ENCODE results near the gene TLE7.

TLE7 gene

DNA sequence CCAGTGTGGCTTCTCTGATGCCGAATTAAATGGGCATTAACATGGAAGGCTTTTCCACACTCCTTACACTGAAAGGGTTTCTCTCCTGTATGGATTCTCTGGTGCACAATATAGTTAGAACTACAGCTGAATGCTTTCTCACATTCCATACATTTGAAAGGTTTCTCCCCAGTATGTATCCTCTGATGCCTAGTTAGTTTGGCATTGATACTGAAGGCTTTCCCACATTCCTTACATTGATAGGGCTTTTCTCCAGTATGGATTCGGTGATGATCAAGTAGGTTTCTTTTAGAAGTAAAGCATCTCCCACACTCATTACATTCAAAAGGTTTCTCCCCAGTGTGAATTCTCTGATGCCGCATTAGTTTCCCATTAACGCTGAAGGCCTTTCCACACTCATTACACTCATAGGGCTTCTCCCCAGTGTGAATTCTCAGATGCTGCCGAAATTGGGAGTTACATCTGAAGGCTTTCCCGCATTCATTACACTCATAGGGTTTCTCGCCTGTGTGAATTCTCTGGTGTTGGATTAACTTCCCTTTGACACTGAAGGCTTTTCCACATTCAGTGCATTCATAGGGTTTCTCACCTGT is 6.5 kb upstream of the TLE7 start:
- no peak for DNase-seq

DNA sequence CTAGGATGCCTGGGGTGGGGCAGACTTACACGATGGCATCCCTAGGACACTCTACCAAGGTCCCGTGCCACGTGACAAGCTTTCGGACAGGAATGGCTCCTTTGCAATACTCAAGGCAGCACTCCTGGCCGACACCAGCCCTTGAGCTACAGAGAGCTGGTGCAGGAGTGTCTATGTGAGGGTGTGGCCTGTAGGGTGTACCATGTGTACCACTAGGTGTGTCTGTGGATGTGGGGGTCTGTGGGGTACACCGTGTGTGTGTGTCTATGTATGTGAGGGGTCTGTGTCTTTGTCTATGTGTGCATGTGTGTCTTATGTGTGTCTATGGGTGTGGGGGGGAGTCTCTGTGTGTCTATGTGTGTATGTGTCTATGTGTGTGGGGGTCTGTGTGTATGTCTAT is 1.9 kb upstream of the TLE7 start:
- DNase-seq = no peak

DNA sequence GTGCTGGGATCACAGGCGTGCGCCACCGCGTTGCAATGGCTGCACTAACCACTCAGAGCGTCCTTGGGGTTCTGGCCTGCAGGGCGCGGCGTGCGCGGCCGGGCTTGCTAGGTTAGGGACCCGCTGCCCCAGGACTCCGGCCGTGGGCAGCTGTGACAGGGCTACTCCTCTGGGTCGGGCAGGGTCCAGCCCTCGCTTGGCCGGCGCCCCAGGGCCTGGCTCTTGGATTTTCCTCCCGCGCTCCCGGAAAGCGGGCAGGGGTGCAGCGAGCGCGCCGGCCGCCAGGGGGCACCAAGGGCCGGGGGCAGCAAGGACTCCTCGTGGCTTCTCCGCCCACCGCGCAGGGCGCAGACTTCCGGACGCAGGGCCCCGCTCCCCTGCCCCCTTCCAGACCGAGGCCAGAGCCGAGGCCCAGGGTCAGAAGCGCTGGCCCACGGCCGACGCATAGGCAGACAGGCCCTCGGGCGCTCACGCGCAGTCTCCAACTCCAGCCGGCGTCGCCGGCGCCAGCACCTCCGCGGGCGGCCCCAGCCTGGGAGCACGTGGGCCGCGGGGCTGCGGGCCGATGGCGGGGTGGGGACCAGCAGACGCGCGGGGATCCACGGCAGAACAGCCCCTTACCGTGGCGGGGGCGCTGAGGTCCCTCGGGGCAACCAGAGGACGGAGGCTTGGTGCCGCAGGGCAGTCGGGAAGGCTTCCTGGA is 355 bp downstream of the TLE7 start:
- DNase-seq = peak; percentile 36

DNA sequence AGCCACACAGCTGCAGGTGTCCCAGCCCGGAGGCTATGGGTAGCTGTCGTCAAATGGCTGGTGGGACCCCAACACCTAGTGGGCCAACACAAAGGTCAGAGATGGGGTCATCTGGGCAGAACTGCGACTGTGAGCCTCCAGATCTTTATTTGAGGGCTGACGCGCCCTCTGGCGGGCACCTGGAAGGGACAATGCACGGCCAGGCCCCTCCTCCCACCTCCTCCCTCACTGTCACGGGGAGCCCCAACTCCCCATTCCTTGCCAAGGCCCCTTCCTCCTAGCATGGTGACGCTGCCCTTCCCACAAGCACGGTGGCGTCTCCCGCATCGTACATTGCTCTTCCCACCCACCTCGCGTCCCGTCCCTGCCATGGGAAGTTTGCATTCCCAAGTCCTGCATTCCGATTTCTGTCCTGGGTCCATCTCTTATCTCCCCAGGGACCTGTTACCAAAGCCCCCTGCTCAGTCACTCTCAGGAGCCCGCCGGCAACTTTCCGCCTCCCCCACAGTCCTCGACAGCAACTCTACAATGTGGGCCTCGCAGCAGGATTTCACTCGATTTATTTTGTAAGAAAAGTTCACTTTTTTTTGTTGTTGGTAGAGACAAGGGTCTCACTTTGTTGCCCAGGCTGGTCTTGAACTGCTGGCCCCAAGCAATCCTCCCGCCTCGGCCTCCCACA is 1.0 kb downstream of the TLE7 start:
- no peak for DNase-seq

DNA sequence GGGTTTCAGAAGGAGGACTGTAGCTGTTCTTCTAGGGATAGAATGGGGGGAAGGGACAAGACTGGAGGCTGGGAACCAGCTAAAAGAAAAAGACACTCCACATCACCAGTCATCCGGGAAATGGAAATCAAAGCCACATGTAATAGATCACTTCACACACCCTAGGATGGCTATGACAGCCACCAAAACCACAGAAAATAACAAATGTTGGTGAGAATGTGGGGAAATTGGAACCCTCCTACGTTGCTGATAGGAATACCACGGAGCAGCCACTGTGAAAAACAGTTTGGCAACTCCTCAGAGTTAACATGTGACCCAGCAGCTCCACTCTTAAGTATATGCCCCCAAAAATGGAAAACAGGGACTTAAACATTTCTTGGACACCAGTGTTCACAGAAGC is 2.3 kb downstream of the TLE7 start:
- DNase-seq = no peak

DNA sequence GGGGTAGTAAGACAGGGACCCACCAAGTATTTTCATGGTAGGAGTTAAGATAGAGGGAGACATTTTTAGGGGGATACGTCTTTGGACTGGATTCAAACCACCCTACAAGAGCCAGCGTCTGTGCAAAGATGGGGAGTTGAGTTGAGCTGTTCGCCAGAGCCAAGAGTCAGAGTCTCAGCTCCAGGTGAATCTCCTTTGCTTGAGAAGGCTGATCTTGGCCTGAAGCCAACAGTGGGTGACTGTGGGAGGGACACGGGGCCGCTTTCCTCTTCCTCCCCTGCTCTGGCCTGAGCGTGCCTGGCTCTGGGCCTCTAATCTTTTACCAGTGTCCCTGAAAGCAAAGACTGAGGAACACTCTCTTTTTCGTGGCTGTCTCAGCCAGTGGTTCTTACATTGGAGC is 5.4 kb downstream of the TLE7 start:
- no peak for DNase-seq

DNA sequence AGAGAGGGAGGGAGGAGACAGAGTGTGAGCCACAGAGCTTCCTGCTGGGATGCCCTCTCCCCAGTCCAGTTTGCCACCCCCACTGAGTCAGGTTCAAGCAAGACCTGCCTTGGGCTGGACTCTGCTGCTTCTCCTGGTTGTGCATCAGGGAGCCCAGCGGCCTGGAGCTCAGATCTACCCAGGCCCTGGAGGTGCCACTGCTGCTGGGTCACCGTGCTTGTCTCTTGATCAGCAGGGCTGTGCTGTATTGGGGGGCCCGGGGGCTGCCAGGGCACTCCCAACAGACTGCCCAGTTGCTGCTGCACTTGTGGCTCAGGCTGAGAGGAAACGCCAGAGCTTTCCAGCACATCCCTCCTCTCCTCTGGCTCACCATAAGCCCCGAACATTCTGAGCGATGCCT is 8.9 kb downstream of the TLE7 start:
- no peak for DNase-seq

DNA sequence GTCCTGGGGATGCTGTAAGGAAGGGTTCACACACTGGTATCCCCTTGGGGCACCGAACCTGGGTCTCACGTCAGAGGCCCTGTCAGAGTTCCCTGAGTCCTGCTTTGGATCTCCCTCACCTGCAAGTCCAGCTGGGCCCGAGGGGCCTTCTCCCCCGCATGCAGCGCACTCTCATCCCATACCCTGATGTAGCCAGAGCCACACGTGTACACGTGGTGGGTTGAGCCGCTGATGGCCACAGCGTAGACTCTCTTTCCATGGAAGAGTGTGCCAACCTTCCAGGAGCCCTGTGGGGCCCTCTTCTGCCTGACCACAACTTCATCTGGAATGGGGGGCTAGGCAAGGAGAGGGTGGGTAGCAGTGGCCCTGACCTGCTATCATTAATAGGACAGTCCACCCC is 9.9 kb downstream of the TLE7 start:
- no peak for DNase-seq

DNA sequence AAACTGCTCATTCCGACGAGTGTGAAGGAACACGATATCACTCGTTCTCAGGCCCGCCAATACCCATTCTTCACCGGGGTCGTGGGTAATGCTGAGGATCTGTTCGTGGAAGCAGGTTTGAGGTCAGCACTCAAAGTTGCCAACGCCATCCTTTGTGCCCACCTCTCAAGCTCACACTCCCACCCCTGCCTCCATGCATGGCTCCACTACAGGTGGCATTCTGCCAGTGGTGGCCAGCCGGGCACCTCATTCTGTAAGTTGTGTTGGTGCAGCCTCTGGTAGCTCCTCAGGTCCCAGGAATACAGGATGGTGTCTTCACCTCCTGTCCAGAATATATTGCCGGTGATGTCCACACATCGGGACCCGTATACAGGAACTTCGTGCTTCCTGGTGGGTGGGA is 10.7 kb downstream of the TLE7 start:
- no peak for DNase-seq

DNA sequence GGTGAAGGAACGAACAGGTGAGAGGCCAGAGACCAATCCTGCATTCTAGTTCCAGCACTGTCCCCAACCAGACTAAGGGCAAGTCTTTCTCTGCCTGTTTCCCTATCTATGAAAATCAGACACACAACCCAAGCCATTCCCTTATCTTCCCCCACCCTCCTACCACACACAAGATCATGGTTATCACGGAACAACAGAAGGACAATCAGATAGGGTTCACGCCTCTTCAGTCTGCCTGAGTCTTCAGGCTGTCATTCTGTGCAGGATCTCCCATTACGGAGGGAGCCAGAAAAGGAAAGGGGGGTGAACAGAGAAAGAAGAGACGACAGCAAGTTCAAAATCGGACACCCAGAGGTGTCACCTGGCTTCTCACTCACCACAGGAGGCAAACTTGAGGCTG is 11.1 kb downstream of the TLE7 start:
- no peak for DNase-seq

DNA sequence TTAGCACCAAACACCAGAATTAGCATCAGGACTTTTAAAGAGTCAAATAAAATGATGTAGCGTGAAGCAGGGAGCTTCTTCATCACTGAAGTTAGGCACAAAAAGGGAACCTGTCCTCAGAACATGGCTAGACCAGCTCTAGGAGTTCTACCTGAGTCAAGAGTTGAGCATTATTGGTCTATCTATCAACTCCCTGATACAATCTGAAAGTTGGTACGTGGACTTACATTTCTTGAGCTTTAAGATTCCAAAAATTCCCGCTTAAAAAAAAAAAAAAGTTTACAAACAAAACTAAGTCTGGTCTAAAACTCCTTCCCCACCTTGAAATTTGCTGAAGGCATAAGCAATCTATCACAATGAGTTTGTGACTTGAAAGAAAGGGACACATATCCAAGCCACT is 12.3 kb downstream of the TLE7 start:
- no peak for DNase-seq

DNA sequence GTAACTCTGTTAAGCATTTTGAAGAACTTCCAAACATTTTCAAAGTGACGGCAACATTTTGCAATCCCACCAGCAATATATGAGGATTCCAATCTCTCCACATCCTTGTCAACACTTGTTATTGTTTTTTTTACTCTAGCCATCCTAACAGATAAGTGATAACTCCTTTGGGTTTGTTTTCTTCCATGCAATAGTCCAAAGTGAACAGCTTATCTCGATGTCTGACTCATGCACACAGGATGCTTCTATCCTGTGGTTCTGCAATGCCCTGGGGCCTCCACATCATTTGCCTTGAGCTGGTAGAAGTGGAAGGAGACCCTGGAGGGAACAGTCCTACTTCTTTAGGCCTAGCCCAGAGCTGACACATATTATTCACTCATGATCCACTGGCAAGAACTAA is 13.0 kb downstream of the TLE7 start:
- DNase-seq = no peak

DNA sequence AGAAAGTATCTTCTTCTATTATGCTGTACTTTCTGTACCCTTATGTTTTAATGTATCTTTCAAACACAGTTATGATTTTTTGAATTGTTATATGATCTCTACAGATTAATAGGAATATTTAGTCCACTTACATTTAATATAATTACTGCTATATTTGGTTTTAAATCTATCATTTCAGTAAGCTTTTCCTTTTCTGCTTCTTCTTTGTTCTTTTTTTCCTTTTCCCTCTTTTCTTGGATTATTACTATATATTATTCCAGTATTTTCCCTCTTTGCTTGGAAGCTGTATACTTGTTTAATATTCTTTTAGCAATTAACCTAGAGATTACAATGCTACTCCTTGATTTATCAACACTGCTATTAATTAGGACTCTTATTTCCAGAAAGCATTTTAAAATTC is 13.5 kb downstream of the TLE7 start:
- DNase-seq = no peak

DNA sequence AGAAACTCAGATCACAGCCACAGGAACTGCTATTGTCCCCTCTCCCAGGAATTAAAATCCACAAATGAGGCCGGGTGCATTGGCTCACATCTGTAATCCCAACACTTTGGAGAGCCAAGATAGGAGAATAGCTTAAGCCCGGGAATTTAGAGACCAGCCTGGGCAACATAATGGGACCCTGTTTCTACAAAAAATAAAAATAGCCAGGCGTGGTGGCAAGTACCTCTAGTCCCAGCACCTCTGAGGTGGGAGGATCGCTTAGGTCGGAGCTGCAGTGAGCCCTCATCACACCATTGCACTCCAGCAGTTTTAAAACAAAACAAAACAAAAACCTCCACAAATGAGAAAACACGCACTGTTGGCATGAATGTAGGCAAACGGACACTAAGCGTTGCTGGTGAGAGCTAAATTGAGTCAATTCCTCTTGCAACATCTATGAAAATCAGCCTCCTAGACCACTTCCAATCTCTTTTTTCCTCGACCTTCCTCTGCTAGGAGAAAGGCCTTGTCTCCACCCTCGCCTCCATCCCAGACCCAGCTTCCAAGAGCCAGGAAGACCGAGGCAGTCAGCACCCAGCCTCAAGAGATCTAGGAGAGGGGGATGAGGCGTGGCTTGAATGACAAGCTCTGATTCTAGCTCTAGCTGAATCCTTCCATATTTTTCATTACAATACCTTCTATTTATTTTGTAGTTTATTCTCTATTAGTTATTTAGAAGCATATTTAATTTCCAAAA is 14.8 kb downstream of the TLE7 start:
- DNase-seq = no peak

DNA sequence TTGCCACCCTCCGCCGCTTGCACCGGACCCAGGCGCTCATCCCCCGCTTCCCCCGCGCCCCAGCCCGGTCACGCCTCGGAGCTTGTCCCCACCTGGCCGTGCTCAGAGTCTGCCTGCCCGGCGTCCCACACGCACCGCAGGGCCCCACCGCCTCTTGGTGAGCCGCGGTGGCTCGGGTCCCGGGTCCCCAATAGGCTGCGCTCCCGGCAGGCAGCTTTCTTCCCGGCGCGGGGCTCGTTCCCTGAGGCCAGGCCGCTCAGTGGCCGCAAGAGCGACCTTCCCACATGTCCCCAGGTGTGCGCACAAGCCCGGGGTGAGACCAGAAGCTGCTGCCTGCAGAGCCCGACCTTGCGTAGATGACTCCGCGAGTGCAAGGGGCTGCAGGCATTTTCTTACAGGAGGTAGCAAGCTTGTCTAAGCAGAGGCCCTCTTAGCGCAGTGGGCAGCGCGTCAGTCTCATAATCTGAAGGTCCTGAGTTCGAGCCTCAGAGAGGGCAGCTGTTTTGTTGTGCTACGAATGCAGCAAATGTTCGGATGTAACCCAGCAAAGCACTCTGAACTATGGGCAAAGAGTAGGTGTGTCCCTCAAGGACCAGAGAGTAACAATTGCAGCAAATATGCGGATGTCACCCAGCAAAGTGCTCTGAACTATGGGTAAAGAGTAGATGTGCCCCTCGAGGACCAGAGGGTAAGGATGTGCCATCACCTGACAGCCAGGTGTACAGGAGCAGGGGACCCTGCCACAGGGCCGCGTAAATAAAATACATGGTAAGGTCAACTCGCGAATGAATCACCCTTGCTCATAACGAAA is 15.6 kb downstream of the TLE7 start:
- no peak for DNase-seq

DNA sequence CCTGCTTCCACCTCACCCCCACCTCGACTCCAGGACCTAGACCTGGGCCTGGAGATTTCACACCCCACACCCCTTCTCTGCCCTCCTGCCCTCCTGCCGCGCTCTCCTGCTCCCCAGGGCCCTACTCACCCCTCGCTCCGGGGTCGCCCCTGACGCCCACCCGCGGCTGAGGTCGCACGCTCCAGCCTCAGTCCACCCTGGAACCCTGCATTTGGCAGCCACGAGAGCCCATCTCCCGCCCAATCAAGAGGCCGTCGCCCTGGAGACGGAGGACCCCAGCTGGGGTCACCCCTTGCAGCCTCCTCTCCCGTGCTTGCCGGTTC is 16.1 kb downstream of the TLE7 start:
- no peak for DNase-seq

DNA sequence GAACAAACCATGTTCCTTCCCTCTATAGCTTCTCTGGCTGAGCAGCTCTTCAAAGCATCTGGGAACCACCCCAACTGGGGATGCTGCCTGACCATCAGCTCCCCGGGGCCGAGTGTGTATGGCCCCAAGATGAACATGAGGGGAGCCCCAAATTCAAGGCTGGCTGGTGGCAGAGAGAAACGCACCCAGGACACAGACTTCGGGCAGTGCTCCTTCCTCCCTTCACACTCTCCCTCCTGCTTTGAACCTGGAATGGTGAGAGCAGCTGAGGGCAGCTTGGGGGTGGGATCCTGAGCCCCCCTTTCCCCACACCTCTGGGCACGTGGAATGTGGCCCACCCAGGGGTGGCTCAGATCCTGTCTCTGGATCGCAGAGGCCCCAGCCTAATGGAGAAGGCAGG is 17.2 kb downstream of the TLE7 start:
- no peak for DNase-seq

DNA sequence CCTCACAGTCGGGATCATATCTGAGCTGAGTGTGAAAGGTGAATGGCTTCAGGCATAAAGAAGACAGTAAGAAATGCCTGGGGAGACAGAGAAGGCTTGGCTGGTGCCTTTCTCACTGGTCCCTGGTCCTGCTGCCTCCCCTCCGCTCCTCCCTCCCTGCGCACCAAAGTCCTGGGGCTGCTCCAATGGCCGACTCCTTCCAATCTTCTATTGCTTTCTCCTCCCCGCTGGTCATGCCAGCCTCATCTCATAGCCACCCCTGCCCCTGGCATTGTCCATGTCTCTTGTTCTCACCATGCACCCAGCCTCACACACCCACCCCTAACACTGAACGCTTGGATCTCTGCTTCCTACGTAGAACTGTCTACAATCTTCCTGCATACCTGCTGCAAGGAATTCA is 18.0 kb downstream of the TLE7 start:
- DNase-seq = no peak

DNA sequence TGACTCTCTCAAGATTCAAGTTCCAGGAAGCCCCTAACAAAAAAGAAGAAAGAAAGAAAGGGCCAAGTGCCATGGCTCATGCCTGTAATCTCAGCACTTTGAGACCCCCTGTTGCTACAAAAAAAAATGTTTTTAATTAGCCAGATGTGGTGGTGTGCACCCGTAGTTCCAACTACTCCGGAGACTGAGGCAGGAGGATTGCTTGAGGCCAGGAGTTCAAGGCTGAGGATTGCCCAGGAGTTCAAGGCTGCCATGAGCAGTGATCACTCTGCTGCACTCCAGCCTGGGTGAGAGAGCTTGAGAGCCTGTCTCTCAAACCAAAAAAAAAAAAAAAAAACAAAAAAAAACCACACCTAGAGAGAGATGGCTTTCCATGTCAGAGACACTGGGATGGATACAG is 18.8 kb downstream of the TLE7 start:
- DNase-seq = no peak

DNA sequence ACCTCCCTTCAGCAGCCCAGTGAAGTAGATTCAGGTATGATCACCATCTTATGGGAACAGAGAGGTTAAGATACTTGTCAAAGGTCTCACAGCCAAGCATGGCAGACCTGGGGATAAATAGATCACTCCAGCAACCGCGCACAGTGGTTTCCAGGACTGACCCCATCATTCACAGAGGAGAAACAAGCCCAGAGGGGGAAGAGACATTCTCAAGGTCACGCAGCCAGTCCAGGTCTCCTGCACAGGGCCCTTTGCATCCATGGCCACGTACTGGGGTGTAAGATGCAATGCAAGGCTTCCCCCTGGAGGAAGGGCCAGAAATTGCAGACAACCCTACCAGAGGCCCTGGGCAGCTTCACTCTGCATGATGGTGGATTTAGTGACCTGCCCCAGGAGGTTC is 19.9 kb downstream of the TLE7 start:
- peak; percentile 6 for DNase-seq

DNA sequence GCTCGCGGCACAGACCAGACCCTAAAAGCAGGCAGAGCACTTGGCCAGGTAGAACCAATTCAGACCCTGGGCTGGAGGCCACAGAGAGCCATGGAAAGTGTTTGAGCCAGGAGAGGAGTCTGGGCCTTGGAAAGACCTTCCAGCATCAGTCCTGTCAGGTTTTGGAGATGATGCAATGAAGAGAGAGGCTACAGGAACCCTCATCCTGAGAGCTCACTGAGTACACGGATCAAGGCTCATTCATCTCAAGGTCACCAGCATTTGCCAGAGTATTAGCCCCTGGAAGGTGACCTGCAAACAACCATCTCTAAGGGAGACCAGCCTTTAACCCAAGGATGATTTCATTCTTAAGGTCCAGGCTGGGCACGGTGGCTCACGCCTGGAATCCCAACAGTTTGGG is 27.8 kb downstream of the TLE7 start:
- no peak for DNase-seq

DNA sequence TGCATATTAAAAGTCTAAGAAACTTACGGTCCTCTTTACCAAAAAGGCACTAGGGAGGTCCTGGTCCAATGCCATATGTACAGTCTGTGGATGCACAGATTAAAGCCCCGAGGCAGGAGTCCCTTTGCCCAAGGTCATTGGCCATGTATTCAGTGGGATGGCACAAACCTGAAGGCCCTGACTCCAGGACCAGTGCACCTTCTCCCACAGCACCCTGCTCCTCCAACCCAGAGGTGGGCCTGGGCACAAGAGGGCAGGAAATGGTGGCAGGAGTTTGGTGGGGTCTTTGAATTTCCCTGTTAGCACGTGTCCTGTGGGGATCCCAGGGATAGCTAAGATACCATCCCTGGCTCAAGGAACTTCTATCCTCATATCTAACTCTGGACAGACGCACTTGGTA is 28.5 kb downstream of the TLE7 start:
- no peak for DNase-seq

Data from CD4-positive, alpha-beta T cell treated with Interleukin-6 for 4 hours (primary cell).